Measurements from ENCODE around the gene XKR8. TPM values are rescaled to one million over a fixed set of nuclear protein-coding genes. Genes with fewer than 3 reads are reported as not detected.

XKR8 gene
- total RNA-seq, 1 experiment from 2014 or later = 3.3 TPM

GRCh38 chr1:27940870-27941560 lies 18.8 kb upstream of the XKR8 start:
- TF ChIP-seq CTCF (IDR thresholded peaks at IDR 0.05; ENCODE audit: unreplicated experiment) = no peak
- intact Hi-C loops (cut with micrococcal nuclease; ENCODE audit: unreplicated experiment) = no loop called here
- no peaks in the 10 kb centered on the region for H3K9me3 Mint-ChIP-seq (ENCODE audit: low read depth, unreplicated experiment)
- CTCF ChIA-PET = no interaction called here
- no peaks in the 10 kb centered on the region for H3K27me3 Mint-ChIP-seq (ENCODE audit: unreplicated experiment)
- DNase-seq = no peak
- BruUV-seq (replicated peaks) = no TSS peak
- peaks cover under 1% of the 10 kb centered on the region for H3K4me1 Mint-ChIP-seq (ENCODE audit: low read depth, unreplicated experiment)
- no peaks in the 10 kb centered on the region for H3K36me3 Mint-ChIP-seq (ENCODE audit: insufficient read depth, unreplicated experiment)
- no peak overlapping the region for H3K4me3 Mint-ChIP-seq (ENCODE audit: low read depth, unreplicated experiment)
- H3K27ac Mint-ChIP-seq (ENCODE audit: unreplicated experiment) = no peak overlapping the region

GRCh38 chr1:27941671-27942540 lies 17.9 kb upstream of the XKR8 start:
- no TSS peak for BruUV-seq (replicated peaks)
- H3K4me3 Mint-ChIP-seq (ENCODE audit: low read depth, unreplicated experiment) = no peak overlapping the region
- H3K9me3 Mint-ChIP-seq (ENCODE audit: low read depth, unreplicated experiment) = no peaks in the 10 kb centered on the region
- DNase-seq = no peak
- H3K27ac Mint-ChIP-seq (ENCODE audit: unreplicated experiment) = no peak overlapping the region
- H3K4me1 Mint-ChIP-seq (ENCODE audit: low read depth, unreplicated experiment) = no peaks in the 10 kb centered on the region
- no peaks in the 10 kb centered on the region for H3K27me3 Mint-ChIP-seq (ENCODE audit: unreplicated experiment)
- intact Hi-C loops (cut with micrococcal nuclease; ENCODE audit: unreplicated experiment) = no loop called here
- TF ChIP-seq CTCF (IDR thresholded peaks at IDR 0.05; ENCODE audit: unreplicated experiment) = no peak
- CTCF ChIA-PET = no interaction called here
- H3K36me3 Mint-ChIP-seq (ENCODE audit: insufficient read depth, unreplicated experiment) = no peaks in the 10 kb centered on the region

- Mint-ChIP-seq H3K27me3 (ENCODE audit: unreplicated experiment) (no peaks in the 10 kb centered on the region), H3K9me3 (ENCODE audit: low read depth, unreplicated experiment) (no peaks in the 10 kb centered on the region), H3K4me3 (ENCODE audit: low read depth, unreplicated experiment) (no peak overlapping the region), H3K36me3 (ENCODE audit: insufficient read depth, unreplicated experiment) (no peaks in the 10 kb centered on the region), H3K4me1 (ENCODE audit: low read depth, unreplicated experiment) (no peaks in the 10 kb centered on the region), H3K27ac (ENCODE audit: unreplicated experiment) (no peak overlapping the region)
- no peak for DNase-seq
- intact Hi-C loops (cut with micrococcal nuclease; ENCODE audit: unreplicated experiment) = no loop called here
- no TSS peak for BruUV-seq (replicated peaks)
- TF ChIP-seq CTCF (IDR thresholded peaks at IDR 0.05; ENCODE audit: unreplicated experiment) = no peak
- CTCF ChIA-PET = no interaction called here
These were observed 14.8 kb upstream of the XKR8 start for GRCh38 chr1:27945020-27945419.

- no peak for TF ChIP-seq CTCF (IDR thresholded peaks at IDR 0.05; ENCODE audit: unreplicated experiment)
- H3K27me3 Mint-ChIP-seq (ENCODE audit: unreplicated experiment) = no peaks in the 10 kb centered on the region
- no TSS peak for BruUV-seq (replicated peaks)
- H3K4me1 Mint-ChIP-seq (ENCODE audit: low read depth, unreplicated experiment) = no peaks in the 10 kb centered on the region
- H3K36me3 Mint-ChIP-seq (ENCODE audit: insufficient read depth, unreplicated experiment) = no peaks in the 10 kb centered on the region
- no peak overlapping the region for H3K27ac Mint-ChIP-seq (ENCODE audit: unreplicated experiment)
- intact Hi-C loops (cut with micrococcal nuclease; ENCODE audit: unreplicated experiment) = no loop called here
- no peak overlapping the region for H3K4me3 Mint-ChIP-seq (ENCODE audit: low read depth, unreplicated experiment)
- no peaks in the 10 kb centered on the region for H3K9me3 Mint-ChIP-seq (ENCODE audit: low read depth, unreplicated experiment)
- no peak for DNase-seq
- CTCF ChIA-PET = no interaction called here
These were observed 10.7 kb upstream of the XKR8 start for GRCh38 chr1:27949027-27949426.

All from Calu3 (cell line).